Parathyroid adenoma (tissue), 2 donors: ENCODE measurements around the gene ZFTA.

Experiments used
- H2AFZ ChIP-seq: fragments of 300-600 bp; sonication (generic); one replicate; pipeline ENCODE4 v1.7.0; 2017; ENCODE audit warnings: antibody characterized with exemption, mild to moderate bottlenecking
- H3K27ac ChIP-seq: fragments of 300-600 bp; sonication (generic); one replicate; pipeline ENCODE4 v1.7.0; 2017
- H3K27me3 ChIP-seq: fragments of 300-600 bp; sonication (generic); one replicate; pipeline ENCODE4 v1.7.0; 2017; ENCODE audit warnings: low read length; ENCODE audit not compliant: control insufficient read depth, insufficient read depth
- H3K36me3 ChIP-seq: fragments of 300-600 bp; sonication (generic); one replicate; pipeline ENCODE4 v1.7.0; 2017; ENCODE audit warnings: low read length; ENCODE audit not compliant: control insufficient read depth, insufficient read depth
- H3K4me1 ChIP-seq: fragments of 300-600 bp; sonication (generic); one replicate; pipeline ENCODE4 v1.7.0; 2017; ENCODE audit warnings: control low read depth
- H3K4me2 ChIP-seq: fragments of 300-600 bp; sonication (generic); one replicate; pipeline ENCODE4 v1.7.0; 2017; ENCODE audit warnings: low read length
- H3K4me3 ChIP-seq: fragments of 300-600 bp; sonication (generic); one replicate; pipeline ENCODE4 v1.7.0; 2017; ENCODE audit warnings: low read depth, low read length
- H3K79me2 ChIP-seq: fragments of 300-600 bp; sonication (generic); one replicate; pipeline ENCODE4 v1.7.0; 2017; ENCODE audit warnings: control low read depth
- H3K9ac ChIP-seq: fragments of 300-600 bp; sonication (generic); one replicate; pipeline ENCODE4 v1.7.0; 2017; ENCODE audit warnings: mild to moderate bottlenecking
- H3K9me3 ChIP-seq: fragments of 300-600 bp; sonication (generic); one replicate; pipeline ENCODE4 v1.7.0; 2017; ENCODE audit warnings: low read length; ENCODE audit not compliant: control insufficient read depth
- TF ChIP-seq, protein P1 (sequence below): fragments of 300-600 bp; sonication (generic); IDR thresholded peaks from one replicate; pipeline ENCODE4 v1.7.0; 2017; ENCODE audit warnings: antibody characterized with exemption, mild to moderate bottlenecking
- donor health status: primary hyperparathyroidism.

Gene ZFTA

DNA sequence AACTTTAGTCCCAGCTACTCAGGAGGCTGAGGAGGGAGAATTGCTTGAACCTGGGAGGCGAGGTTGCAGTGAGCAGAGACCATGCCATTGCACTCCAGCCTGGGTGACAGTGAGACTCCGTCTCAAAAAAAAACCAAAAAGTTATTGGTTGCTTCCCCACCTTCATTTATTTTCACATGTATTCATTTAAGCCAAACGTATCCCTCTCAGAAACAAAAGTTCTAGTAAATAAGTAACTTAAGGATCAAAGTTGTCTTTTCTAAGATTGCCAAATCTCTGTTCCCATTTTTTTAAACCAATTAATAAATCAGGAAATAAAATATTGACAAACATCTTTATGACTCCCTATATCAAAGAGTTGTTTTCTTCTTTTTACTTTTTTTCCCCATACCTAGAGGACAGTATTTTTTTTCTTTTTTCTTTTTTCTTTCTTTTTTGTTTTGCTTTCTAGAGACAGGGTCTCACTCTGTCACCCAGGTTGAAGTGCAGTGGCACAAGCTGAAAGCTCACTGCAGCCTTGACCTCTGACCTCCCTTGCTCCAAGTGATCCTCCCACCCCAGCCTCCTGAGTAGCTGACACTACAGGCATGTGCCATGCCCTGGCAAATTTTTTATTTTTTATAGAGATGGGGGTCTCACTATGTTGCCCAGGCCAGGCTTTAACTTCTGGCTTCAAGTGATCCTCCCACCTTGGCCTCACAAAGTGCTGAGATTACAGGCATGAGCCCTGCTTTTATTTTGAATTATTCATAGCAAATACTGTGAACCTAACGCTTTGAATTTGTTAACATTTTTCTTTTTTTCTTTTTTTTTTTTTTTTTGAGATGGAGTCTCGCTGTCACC is 11.4 kb downstream of the ZFTA start:
- H3K4me1 ChIP-seq: no peaks in the 10 kb centered on the region
- H3K4me3 ChIP-seq: no peak overlapping the region
- no peaks in the 10 kb centered on the region for H3K36me3 ChIP-seq
- no peak overlapping the region for H2AFZ ChIP-seq
- TF ChIP-seq, protein P1, sequence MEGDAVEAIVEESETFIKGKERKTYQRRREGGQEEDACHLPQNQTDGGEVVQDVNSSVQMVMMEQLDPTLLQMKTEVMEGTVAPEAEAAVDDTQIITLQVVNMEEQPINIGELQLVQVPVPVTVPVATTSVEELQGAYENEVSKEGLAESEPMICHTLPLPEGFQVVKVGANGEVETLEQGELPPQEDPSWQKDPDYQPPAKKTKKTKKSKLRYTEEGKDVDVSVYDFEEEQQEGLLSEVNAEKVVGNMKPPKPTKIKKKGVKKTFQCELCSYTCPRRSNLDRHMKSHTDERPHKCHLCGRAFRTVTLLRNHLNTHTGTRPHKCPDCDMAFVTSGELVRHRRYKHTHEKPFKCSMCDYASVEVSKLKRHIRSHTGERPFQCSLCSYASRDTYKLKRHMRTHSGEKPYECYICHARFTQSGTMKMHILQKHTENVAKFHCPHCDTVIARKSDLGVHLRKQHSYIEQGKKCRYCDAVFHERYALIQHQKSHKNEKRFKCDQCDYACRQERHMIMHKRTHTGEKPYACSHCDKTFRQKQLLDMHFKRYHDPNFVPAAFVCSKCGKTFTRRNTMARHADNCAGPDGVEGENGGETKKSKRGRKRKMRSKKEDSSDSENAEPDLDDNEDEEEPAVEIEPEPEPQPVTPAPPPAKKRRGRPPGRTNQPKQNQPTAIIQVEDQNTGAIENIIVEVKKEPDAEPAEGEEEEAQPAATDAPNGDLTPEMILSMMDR: no peak
- no peaks in the 10 kb centered on the region for H3K9me3 ChIP-seq
- H3K9ac ChIP-seq: no peak overlapping the region
- H3K27ac ChIP-seq: no peak overlapping the region
- no peak overlapping the region for H3K4me2 ChIP-seq
- H3K79me2 ChIP-seq: no peaks in the 10 kb centered on the region
- H3K27me3 ChIP-seq: no peaks in the 10 kb centered on the region

DNA sequence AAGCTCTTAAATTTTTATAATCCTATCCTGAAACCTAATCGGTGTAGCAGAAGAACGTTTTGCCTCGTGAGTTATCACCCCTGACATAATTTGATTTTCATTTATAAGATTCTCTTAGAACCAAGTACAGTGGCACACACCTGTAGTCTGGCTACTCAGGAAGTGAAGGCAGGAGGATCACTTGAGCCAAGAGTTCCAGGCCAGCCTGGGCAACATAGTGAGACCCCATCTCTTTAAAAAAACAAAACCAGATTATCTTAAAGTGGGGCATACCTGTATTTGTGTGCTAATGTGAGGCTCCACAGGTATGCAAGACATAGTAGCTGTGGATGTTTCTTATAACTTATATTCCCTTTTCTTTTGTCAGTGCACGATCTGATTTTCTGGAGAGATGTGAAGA is 19.0 kb downstream of the ZFTA start:
- TF ChIP-seq, protein P1: no peak
- H3K27me3 ChIP-seq: no peaks in the 10 kb centered on the region
- H3K4me3 ChIP-seq: no peak overlapping the region
- H2AFZ ChIP-seq: no peak overlapping the region
- no peaks in the 10 kb centered on the region for H3K79me2 ChIP-seq
- no peaks in the 10 kb centered on the region for H3K36me3 ChIP-seq
- no peak overlapping the region for H3K27ac ChIP-seq
- H3K9me3 ChIP-seq: no peaks in the 10 kb centered on the region
- H3K4me1 ChIP-seq: no peaks in the 10 kb centered on the region
- no peak overlapping the region for H3K9ac ChIP-seq
- no peak overlapping the region for H3K4me2 ChIP-seq

DNA sequence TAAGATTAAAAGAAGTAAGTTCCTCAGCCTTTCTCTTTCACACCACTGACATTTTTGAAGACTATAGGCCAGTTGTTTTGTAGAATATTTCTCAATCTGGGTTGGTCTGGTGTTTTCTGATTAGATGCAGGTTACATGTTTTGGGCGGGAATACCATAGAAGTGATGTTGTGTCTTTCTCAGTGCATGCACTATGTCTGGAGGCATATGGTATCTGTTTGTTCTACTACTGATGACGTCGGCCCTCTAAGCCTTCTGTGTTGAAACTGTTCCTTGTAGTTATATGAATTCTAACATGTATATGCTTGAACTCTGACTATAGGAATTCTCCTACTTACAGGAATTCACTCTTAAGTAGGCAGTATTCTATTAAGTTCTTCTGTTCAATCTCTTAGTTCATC is 21.6 kb downstream of the ZFTA start:
- Histone ChIP-seq H3K9ac (no peak overlapping the region), H3K9me3 (no peaks in the 10 kb centered on the region), H3K27ac (no peak overlapping the region), H3K27me3 (no peaks in the 10 kb centered on the region), H3K79me2 (peaks cover 4% of the 10 kb centered on the region), H2AFZ (no peak overlapping the region), H3K36me3 (no peaks in the 10 kb centered on the region), H3K4me3 (no peak overlapping the region), H3K4me1 (no peaks in the 10 kb centered on the region), H3K4me2 (no peak overlapping the region)
- TF ChIP-seq, protein P1: no peak

DNA sequence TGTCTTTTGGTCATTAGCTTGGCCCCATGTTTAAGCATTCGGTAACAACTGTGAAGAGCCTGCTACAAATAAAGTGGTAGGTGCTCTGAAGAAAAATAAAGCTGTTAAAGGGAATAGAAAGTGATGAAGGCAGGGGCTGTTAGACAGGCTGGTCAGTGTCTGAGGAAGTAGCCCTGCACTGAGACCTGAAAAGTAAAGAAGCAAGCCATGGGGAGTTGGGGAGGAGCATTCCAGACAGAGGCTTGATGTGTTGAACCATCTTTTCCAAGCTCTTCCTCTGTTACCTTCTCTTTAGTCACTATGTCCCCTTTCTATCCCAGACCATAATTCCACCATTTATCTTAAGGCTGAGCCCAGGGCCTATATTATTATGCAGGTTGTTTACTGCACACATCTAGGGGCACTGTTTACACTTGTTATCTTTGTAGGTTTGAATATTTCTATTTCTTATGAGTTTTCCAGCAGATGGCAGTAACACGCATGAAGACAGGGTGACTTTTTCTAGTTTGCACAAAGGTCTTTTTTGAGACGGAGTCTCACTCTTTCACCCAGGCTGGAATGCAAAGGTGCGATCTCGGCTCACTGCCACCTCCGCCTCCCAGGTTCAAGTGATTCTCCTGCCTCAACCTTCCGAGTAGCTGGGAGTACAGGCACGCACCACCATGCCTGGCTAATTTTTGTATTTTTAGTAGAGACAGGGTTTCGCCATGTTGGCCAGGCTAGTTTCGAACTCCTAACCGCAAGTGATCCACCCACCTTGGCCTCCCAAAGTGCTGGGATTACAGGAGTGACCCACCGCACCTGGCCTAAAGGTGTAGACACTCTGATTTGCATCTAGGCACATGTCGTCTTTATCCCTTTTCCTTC is 23.0 kb downstream of the ZFTA start:
- TF ChIP-seq, protein P1: no peak
- H3K9me3 ChIP-seq: no peaks in the 10 kb centered on the region
- H3K79me2 ChIP-seq: peaks cover 4% of the 10 kb centered on the region
- no peak overlapping the region for H2AFZ ChIP-seq
- no peak overlapping the region for H3K27ac ChIP-seq
- no peak overlapping the region for H3K9ac ChIP-seq
- H3K36me3 ChIP-seq: no peaks in the 10 kb centered on the region
- no peak overlapping the region for H3K4me2 ChIP-seq
- no peak overlapping the region for H3K4me3 ChIP-seq
- H3K27me3 ChIP-seq: no peaks in the 10 kb centered on the region
- H3K4me1 ChIP-seq: no peaks in the 10 kb centered on the region
